ENCODE results near the gene PTAR1. TPM values are rescaled to one million over a fixed set of nuclear protein-coding genes. Genes with fewer than 3 reads are reported as not detected.

The PTAR1 gene
- total RNA-seq, 2 donors from 2014 or later = 47.6 to 54.0 TPM

DNA sequence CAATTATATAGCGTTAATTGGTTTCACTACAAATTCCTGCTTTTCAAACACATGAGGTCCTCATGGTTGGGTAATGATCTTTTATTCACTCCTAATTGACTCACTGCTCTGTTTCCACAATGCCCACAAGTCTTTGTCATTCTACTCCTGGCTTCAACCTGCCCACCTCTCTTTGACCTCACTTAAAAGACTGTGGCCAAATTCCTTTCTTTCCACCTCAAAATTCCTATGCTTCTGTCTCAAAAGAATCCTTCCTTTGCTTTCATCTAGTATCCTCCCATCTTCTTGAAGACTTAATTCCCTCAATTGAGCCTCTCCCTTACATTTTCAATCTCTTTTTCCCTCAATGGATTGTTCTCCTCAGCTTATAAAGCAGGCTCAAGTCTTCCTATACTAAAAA is 92.5 kb downstream of the PTAR1 start:
- 98% methylated on average over 1 of the region's 1 CpG for WGBS
- TF ChIP-seq, protein P1, sequence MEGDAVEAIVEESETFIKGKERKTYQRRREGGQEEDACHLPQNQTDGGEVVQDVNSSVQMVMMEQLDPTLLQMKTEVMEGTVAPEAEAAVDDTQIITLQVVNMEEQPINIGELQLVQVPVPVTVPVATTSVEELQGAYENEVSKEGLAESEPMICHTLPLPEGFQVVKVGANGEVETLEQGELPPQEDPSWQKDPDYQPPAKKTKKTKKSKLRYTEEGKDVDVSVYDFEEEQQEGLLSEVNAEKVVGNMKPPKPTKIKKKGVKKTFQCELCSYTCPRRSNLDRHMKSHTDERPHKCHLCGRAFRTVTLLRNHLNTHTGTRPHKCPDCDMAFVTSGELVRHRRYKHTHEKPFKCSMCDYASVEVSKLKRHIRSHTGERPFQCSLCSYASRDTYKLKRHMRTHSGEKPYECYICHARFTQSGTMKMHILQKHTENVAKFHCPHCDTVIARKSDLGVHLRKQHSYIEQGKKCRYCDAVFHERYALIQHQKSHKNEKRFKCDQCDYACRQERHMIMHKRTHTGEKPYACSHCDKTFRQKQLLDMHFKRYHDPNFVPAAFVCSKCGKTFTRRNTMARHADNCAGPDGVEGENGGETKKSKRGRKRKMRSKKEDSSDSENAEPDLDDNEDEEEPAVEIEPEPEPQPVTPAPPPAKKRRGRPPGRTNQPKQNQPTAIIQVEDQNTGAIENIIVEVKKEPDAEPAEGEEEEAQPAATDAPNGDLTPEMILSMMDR (IDR thresholded peaks at IDR 0.05) = no peak
- no peak for TF ChIP-seq POLR2AphosphoS5 (IDR thresholded peaks at IDR 0.05)
- H3K4me1 ChIP-seq (replicated peaks) = no peaks in the 10 kb centered on the region
- no peak overlapping the region for H3K4me3 ChIP-seq
- no peak overlapping the region for H3K27ac ChIP-seq
- no peak for DNase-seq (ENCODE audit: low spot score)
- H3K36me3 ChIP-seq = no peaks in the 10 kb centered on the region
- no peaks in the 10 kb centered on the region for H3K27me3 ChIP-seq (replicated peaks; ENCODE audit: insufficient read depth)
- H3K9me3 ChIP-seq = no peaks in the 10 kb centered on the region
- intact Hi-C loops (cut with DNase I) = no loop called here

DNA sequence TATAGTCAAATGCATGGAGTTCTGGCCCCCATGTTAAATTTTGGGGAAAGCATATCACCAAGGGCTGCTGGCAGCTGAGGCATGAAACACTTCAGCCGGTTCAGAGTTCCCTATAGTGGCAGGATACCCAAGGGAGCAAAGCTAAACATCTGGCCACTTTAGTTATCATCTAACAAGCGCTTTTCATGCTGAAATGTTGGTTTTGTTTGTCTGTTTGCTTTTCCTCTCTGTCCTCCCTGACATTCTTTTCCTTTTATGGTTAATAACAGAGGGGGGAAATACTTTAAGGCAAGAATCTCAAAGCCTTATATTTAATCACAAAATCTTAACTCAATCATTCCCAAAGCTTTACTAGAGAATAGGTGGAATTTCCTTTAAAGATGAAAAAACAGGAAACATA is 99.5 kb downstream of the PTAR1 start:
- no peak for DNase-seq (ENCODE audit: low spot score)
- Histone ChIP-seq H3K4me3 (no peak overlapping the region), H3K27ac (no peak overlapping the region), H3K27me3 (replicated peaks; ENCODE audit: insufficient read depth) (no peaks in the 10 kb centered on the region), H3K36me3 (no peaks in the 10 kb centered on the region), H3K4me1 (replicated peaks) (no peaks in the 10 kb centered on the region), H3K9me3 (no peaks in the 10 kb centered on the region)
- 62% methylated on average over 2 of the region's 2 CpGs for WGBS
- intact Hi-C loops (cut with DNase I) = no loop called here
- TF ChIP-seq POLR2AphosphoS5 (IDR thresholded peaks at IDR 0.05) = no peak
- TF ChIP-seq, protein P1 (IDR thresholded peaks at IDR 0.05) = no peak
- TF ChIP-seq POLR2A (IDR thresholded peaks at IDR 0.05) = no peak

Other genes with a start within 250 kb of the PTAR1 start
- gene APBA1, start 87.6 kb downstream of the PTAR1 start, total RNA-seq = 1 to 10 TPM; 2.2 to 7.5 TPM
- gene CFAP95, start 60.8 kb upstream of the PTAR1 start, total RNA-seq = under 1 TPM in 1 of 2 donors, not detected in 1; 0.97 TPM

Data from prostate gland (tissue), 2 donors.